Tibial nerve (tissue), 4 donors: ENCODE measurements around the gene NFE2L3.

Source experiments
- CTCF ChIP-seq, 5 experiments: fragments of 200-600 bp in 3 of 5; fragments of 450-650 bp in 2 of 5; sonication (generic) in 3 of 5; IDR thresholded peaks; one replicate each; pipeline ENCODE4 v1.5.1; 2016 to 2019; ENCODE audit warnings: antibody characterized with exemption in 5 of 5, mild to moderate bottlenecking in 3 of 5, moderate library complexity in 2 of 5
- EP300 ChIP-seq, 2 donors: sonication (generic); formaldehyde crosslinking; IDR thresholded peaks; one replicate each; pipeline ENCODE4 v1.6.1; 2017; ENCODE audit warnings: antibody characterized with exemption in 2 of 2, mild to moderate bottlenecking in 1 of 2
- POLR2A ChIP-seq, 2 donors: fragments of 450-650 bp; IDR thresholded peaks; one replicate each; pipeline ENCODE4 v1.6.1; 2017; ENCODE audit warnings: antibody characterized with exemption in 2 of 2, mild to moderate bottlenecking in 2 of 2, moderate library complexity in 2 of 2

- no peak for TF ChIP-seq CTCF (IDR thresholded peaks at IDR 0.05)
- TF ChIP-seq POLR2A (IDR thresholded peaks at IDR 0.05) = no peak
- TF ChIP-seq EP300 (IDR thresholded peaks at IDR 0.05) = no peak
Observed at GRCh38 chr7:26178272-26178960, 26.4 kb downstream of the NFE2L3 start.
